ENCODE data around the gene EVA1A.
A peak's percentile ranks its signal among the peaks of the same experiment; 100 is the strongest.

- TF ChIP-seq CTCF (IDR thresholded peaks at IDR 0.05): no peak
- no peak for TF ChIP-seq NFE2L2 (conservative IDR thresholded peaks at IDR 0.05; ENCODE audit: low read length)
- no peak for TF ChIP-seq NR3C1 (IDR thresholded peaks at IDR 0.05)
- no peak for TF ChIP-seq CHD2 (IDR thresholded peaks at IDR 0.05; ENCODE audit: low read length, partially characterized antibody)
- TF ChIP-seq FOSL2 (IDR thresholded peaks at IDR 0.05): no peak
- peak; percentile 28; the same call in 1 of the 2 replicates for TF ChIP-seq FOSL2 (CRISPR knock-in tag; IDR thresholded peaks at IDR 0.05)
- no peak for TF ChIP-seq MAZ (IDR thresholded peaks at IDR 0.05; ENCODE audit: borderline replicate concordance, low read depth, low read length)
- TF ChIP-seq EP300 (IDR thresholded peaks at IDR 0.05): no peak
- no peak for TF ChIP-seq JUN (IDR thresholded peaks at IDR 0.05)
- TF ChIP-seq PHF8 (IDR thresholded peaks at IDR 0.05; ENCODE audit: borderline replicate concordance, low read depth): no peak
- no peak for TF ChIP-seq POLR2A (IDR thresholded peaks at IDR 0.05; ENCODE audit: low read length)
Observed at GRCh38 chr2:75602724-75603342, 42.1 kb upstream of the EVA1A start.
